Mesodermal cell (in vitro differentiated cells): ENCODE data around the gene FAM240B.

Experiments
- H3K27ac ChIP-seq: 2 replicates; pipeline ENCODE4 v1.7.0; 2013; ENCODE audit warnings: mild to moderate bottlenecking, low read depth, low read length, moderate library complexity; ENCODE audit not compliant: severe bottlenecking
- H3K36me3 ChIP-seq: 2 replicates; pipeline ENCODE4 v1.7.1; 2013; ENCODE audit warnings: mild to moderate bottlenecking, low read length, moderate library complexity; ENCODE audit not compliant: control insufficient read depth, insufficient read depth
- H3K4me1 ChIP-seq: one replicate; pipeline ENCODE4 v1.7.1; 2013; ENCODE audit warnings: mild to moderate bottlenecking, low read length; ENCODE audit not compliant: insufficient read depth, control insufficient read depth, poor library complexity, severe bottlenecking
- H3K4me3 ChIP-seq: 2 replicates; pipeline ENCODE4 v1.7.0; 2013; ENCODE audit warnings: low read length, control low read depth, mild to moderate bottlenecking; ENCODE audit not compliant: insufficient read depth, poor library complexity, severe bottlenecking; ENCODE audit errors: extremely low read depth
- H3K9me3 ChIP-seq: 2 replicates; pipeline ENCODE4 v1.7.1; 2013; ENCODE audit warnings: mild to moderate bottlenecking, low read length, moderate library complexity; ENCODE audit not compliant: control insufficient read depth
- WGBS, 2 experiments: methylation state at CpG; one replicate each; pipeline ENCODE4 v1.1.5; 2013; ENCODE audit warnings: missing lambda C conversion rate in 2 of 2; ENCODE audit not compliant: insufficient coverage in 2 of 2; 5-methylcytosine and 5-hydroxymethylcytosine counted together

Gene FAM240B

GRCh38 chr9:38705917-38706316 lies 14.0 kb downstream of the FAM240B start:
- Histone ChIP-seq H3K9me3 (no peaks in the 10 kb centered on the region), H3K4me1 (peaks cover 2% of the 10 kb centered on the region), H3K36me3 (no peaks in the 10 kb centered on the region), H3K4me3 (no peak overlapping the region), H3K27ac (no peak overlapping the region)
- WGBS, 2 experiments: 100% methylated on average over 1 of the region's 6 CpGs; no CpG with 5 or more reads in 1 of the 2 experiments

- no CpG with 5 or more reads among the region's 1 CpG for WGBS, 2 experiments
- Histone ChIP-seq H3K9me3 (no peaks in the 10 kb centered on the region), H3K4me3 (no peak overlapping the region), H3K27ac (no peak overlapping the region), H3K36me3 (no peaks in the 10 kb centered on the region), H3K4me1 (no peaks in the 10 kb centered on the region)
Measured at GRCh38 chr9:38700695-38701094, 19.2 kb downstream of the FAM240B start.

- H3K9me3 ChIP-seq: no peaks in the 10 kb centered on the region
- H3K4me1 ChIP-seq: no peaks in the 10 kb centered on the region
- 95% methylated on average over 6 to 7 of the region's 7 CpGs for WGBS, 2 experiments
- H3K27ac ChIP-seq: no peak overlapping the region
- H3K36me3 ChIP-seq: no peaks in the 10 kb centered on the region
- no peak overlapping the region for H3K4me3 ChIP-seq
Measured at GRCh38 chr9:38699337-38699736, 20.6 kb downstream of the FAM240B start.

GRCh38 chr9:38697776-38698300 lies 22.1 kb downstream of the FAM240B start:
- Histone ChIP-seq H3K4me1 (no peaks in the 10 kb centered on the region), H3K4me3 (no peak overlapping the region), H3K9me3 (no peaks in the 10 kb centered on the region), H3K27ac (no peak overlapping the region), H3K36me3 (no peaks in the 10 kb centered on the region)
- no CpG with 5 or more reads among the region's 2 CpGs for WGBS, 2 experiments

GRCh38 chr9:38696999-38697398 lies 22.9 kb downstream of the FAM240B start:
- Histone ChIP-seq H3K27ac (no peak overlapping the region), H3K4me3 (no peak overlapping the region), H3K9me3 (no peaks in the 10 kb centered on the region), H3K4me1 (no peaks in the 10 kb centered on the region), H3K36me3 (no peaks in the 10 kb centered on the region)
- 75 to 76% methylated on average over 3 of the region's 3 CpGs for WGBS, 2 experiments

- H3K4me3 ChIP-seq: no peak overlapping the region
- H3K4me1 ChIP-seq: no peaks in the 10 kb centered on the region
- 83 to 89% methylated on average over 9 to 10 of the region's 10 CpGs for WGBS, 2 experiments
- no peaks in the 10 kb centered on the region for H3K36me3 ChIP-seq
- H3K27ac ChIP-seq: no peak overlapping the region
- no peaks in the 10 kb centered on the region for H3K9me3 ChIP-seq
Measured at GRCh38 chr9:38694676-38695075, 25.3 kb downstream of the FAM240B start.

GRCh38 chr9:38692707-38693106 lies 27.2 kb downstream of the FAM240B start:
- no peaks in the 10 kb centered on the region for H3K9me3 ChIP-seq
- no peak overlapping the region for H3K27ac ChIP-seq
- H3K4me3 ChIP-seq: no peak overlapping the region
- H3K4me1 ChIP-seq: peaks cover 7% of the 10 kb centered on the region
- H3K36me3 ChIP-seq: no peaks in the 10 kb centered on the region
- 56 to 83% methylated on average over 1 to 2 of the region's 4 CpGs for WGBS, 2 experiments

GRCh38 chr9:38690574-38690973 lies 29.4 kb downstream of the FAM240B start:
- 28 to 54% methylated on average over 3 of the region's 3 CpGs for WGBS, 2 experiments
- H3K4me1 ChIP-seq: peaks cover 19% of the 10 kb centered on the region
- no peaks in the 10 kb centered on the region for H3K9me3 ChIP-seq
- H3K4me3 ChIP-seq: no peak overlapping the region
- no peaks in the 10 kb centered on the region for H3K36me3 ChIP-seq
- no peak overlapping the region for H3K27ac ChIP-seq

GRCh38 chr9:38689678-38690077 lies 30.3 kb downstream of the FAM240B start:
- H3K27ac ChIP-seq: peak overlapping the region; percentile 32
- no peak overlapping the region for H3K4me3 ChIP-seq
- WGBS, 2 experiments: 3 to 20% methylated on average over 4 to 5 of the region's 5 CpGs
- H3K9me3 ChIP-seq: no peaks in the 10 kb centered on the region
- peaks cover 19% of the 10 kb centered on the region for H3K4me1 ChIP-seq
- no peaks in the 10 kb centered on the region for H3K36me3 ChIP-seq

- H3K36me3 ChIP-seq: no peaks in the 10 kb centered on the region
- no peak overlapping the region for H3K4me3 ChIP-seq
- no peak overlapping the region for H3K27ac ChIP-seq
- H3K4me1 ChIP-seq: peaks cover 23% of the 10 kb centered on the region
- 85 to 88% methylated on average over 7 to 8 of the region's 8 CpGs for WGBS, 2 experiments
- no peaks in the 10 kb centered on the region for H3K9me3 ChIP-seq
Measured at GRCh38 chr9:38687992-38688391, 31.9 kb downstream of the FAM240B start.

GRCh38 chr9:38687389-38687842 lies 32.5 kb downstream of the FAM240B start:
- Histone ChIP-seq H3K4me1 (peaks cover 29% of the 10 kb centered on the region), H3K36me3 (no peaks in the 10 kb centered on the region), H3K9me3 (no peaks in the 10 kb centered on the region), H3K4me3 (no peak overlapping the region), H3K27ac (peak overlapping the region; percentile 33)
- 78 to 80% methylated on average over 19 to 21 of the region's 21 CpGs for WGBS, 2 experiments
